Large intestine (tissue), 12 donors: Measurements from ENCODE around the gene OR8D1. TPM values are rescaled to one million over a fixed set of nuclear protein-coding genes. Genes with fewer than 3 reads are reported as not detected.

Source experiments
- DNase-seq, 2 donors: peaks; one replicate each; pipeline versions ENCODE4 v3.0.0 to v3.0.0-alpha.2; 2013
- H3K27ac ChIP-seq: one replicate; pipeline ENCODE4 v1.5.1; 2013; ENCODE audit warnings: low read length
- H3K27me3 ChIP-seq: 2 replicates; pipeline ENCODE4 v1.6.1; 2013; ENCODE audit warnings: low read length; ENCODE audit not compliant: control insufficient read depth, insufficient read depth
- H3K36me3 ChIP-seq: 2 replicates; pipeline ENCODE4 v1.6.1; 2013; ENCODE audit warnings: low read length; ENCODE audit not compliant: control insufficient read depth, insufficient read depth
- H3K4me1 ChIP-seq: one replicate; pipeline ENCODE4 v1.6.1; 2013; ENCODE audit warnings: low read length; ENCODE audit not compliant: control insufficient read depth, insufficient read depth
- H3K4me3 ChIP-seq: one replicate; pipeline ENCODE4 v1.5.1; 2013; ENCODE audit warnings: low read length
- H3K9me3 ChIP-seq: one replicate; pipeline ENCODE4 v1.6.1; 2013; ENCODE audit warnings: mild to moderate bottlenecking, low read depth, low read length, moderate library complexity; ENCODE audit not compliant: control insufficient read depth
- WGBS: methylation state at CpG from one replicate; pipeline ENCODE4 v1.1.5; 2013; ENCODE audit warnings: low lambda C conversion rate; ENCODE audit not compliant: insufficient coverage; 5-methylcytosine and 5-hydroxymethylcytosine counted together
- long read RNA-seq, 11 donors: transcript quantifications; one replicate each; lab custom pipeline, GENCODE V29; 2026
- polyA plus RNA-seq: library from polyadenylated mRNA; unstranded; fragments of 120-200 nt; gene quantifications from one replicate; pipeline ENCODE4 v1.2.1, GENCODE V29; 2013

OR8D1 gene
- polyA plus RNA-seq = under 0.01 TPM
- long read RNA-seq, donor 1 = 0 reads
- long read RNA-seq, donor 2 = 0 reads
- long read RNA-seq, donor 3 = 0 reads
- long read RNA-seq, donor 4 = 0 reads
- long read RNA-seq, donor 5 = 0 reads
- long read RNA-seq, donor 6 = 0 reads
- long read RNA-seq, donor 7 = 0 reads
- long read RNA-seq, donor 8 = 0 reads
- long read RNA-seq, donor 9 = 0 reads
- long read RNA-seq, donor 10 = 0 reads
- long read RNA-seq, donor 11 = 0 reads

GRCh38 chr11:124313849-124314248 is at the start of gene OR8D1:
Gene OR8D1 (minus strand): TSS chr11:124313949. CDS start chr11:124310766, 3,183 bp downstream.
- Histone ChIP-seq H3K4me3 (no peak within 1 kb of the TSS), H3K27ac (no peak within 1 kb of the TSS), H3K36me3 (no peaks in the 10 kb centered on the region), H3K4me1 (no peaks in the 10 kb centered on the region), H3K9me3 (no peaks in the 10 kb centered on the region), H3K27me3 (peaks cover 2% of the 10 kb centered on the region)
- DNase-seq = no peak
- WGBS = no CpG with 5 or more reads among the region's 2 CpGs

GRCh38 chr11:124359566-124359965 is 45.8 kb upstream of the OR8D1 start:
- WGBS = 60% methylated on average over 1 of the region's 2 CpGs
- no peak for DNase-seq
- Histone ChIP-seq H3K4me3 (no peak overlapping the region), H3K9me3 (no peaks in the 10 kb centered on the region), H3K27me3 (no peaks in the 10 kb centered on the region), H3K27ac (no peak overlapping the region), H3K4me1 (no peaks in the 10 kb centered on the region), H3K36me3 (no peaks in the 10 kb centered on the region)

GRCh38 chr11:124346311-124346955 is 32.7 kb upstream of the OR8D1 start:
- no peak overlapping the region for H3K27ac ChIP-seq
- no peaks in the 10 kb centered on the region for H3K9me3 ChIP-seq
- no peaks in the 10 kb centered on the region for H3K36me3 ChIP-seq
- no peak overlapping the region for H3K4me3 ChIP-seq
- DNase-seq = no peak
- no peaks in the 10 kb centered on the region for H3K27me3 ChIP-seq
- 63% methylated on average over 3 of the region's 3 CpGs for WGBS
- no peaks in the 10 kb centered on the region for H3K4me1 ChIP-seq

- H3K9me3 ChIP-seq = no peaks in the 10 kb centered on the region
- no peak for DNase-seq
- H3K4me1 ChIP-seq = no peaks in the 10 kb centered on the region
- WGBS = 78% methylated on average over 5 of the region's 5 CpGs
- H3K27ac ChIP-seq = no peak overlapping the region
- H3K4me3 ChIP-seq = no peak overlapping the region
- no peaks in the 10 kb centered on the region for H3K27me3 ChIP-seq
- no peaks in the 10 kb centered on the region for H3K36me3 ChIP-seq
Observed at GRCh38 chr11:124344346-124344745, 30.6 kb upstream of the OR8D1 start.

GRCh38 chr11:124340142-124340447 is 26.3 kb upstream of the OR8D1 start:
- Histone ChIP-seq H3K27me3 (no peaks in the 10 kb centered on the region), H3K27ac (no peak overlapping the region), H3K4me1 (no peaks in the 10 kb centered on the region), H3K36me3 (no peaks in the 10 kb centered on the region), H3K9me3 (no peaks in the 10 kb centered on the region), H3K4me3 (no peak overlapping the region)
- no CpG with 5 or more reads among the region's 2 CpGs for WGBS
- DNase-seq = no peak

- DNase-seq = no peak
- H3K4me1 ChIP-seq = no peaks in the 10 kb centered on the region
- no peaks in the 10 kb centered on the region for H3K27me3 ChIP-seq
- H3K9me3 ChIP-seq = no peaks in the 10 kb centered on the region
- no peak overlapping the region for H3K27ac ChIP-seq
- no peaks in the 10 kb centered on the region for H3K36me3 ChIP-seq
- 40% methylated on average over 2 of the region's 6 CpGs for WGBS
- no peak overlapping the region for H3K4me3 ChIP-seq
Observed at GRCh38 chr11:124339396-124340141, 25.8 kb upstream of the OR8D1 start.

- no peak for DNase-seq
- H3K9me3 ChIP-seq = no peaks in the 10 kb centered on the region
- no peaks in the 10 kb centered on the region for H3K36me3 ChIP-seq
- no peaks in the 10 kb centered on the region for H3K4me1 ChIP-seq
- WGBS = 89% methylated on average over 3 of the region's 3 CpGs
- H3K4me3 ChIP-seq = no peak overlapping the region
- no peaks in the 10 kb centered on the region for H3K27me3 ChIP-seq
- no peak overlapping the region for H3K27ac ChIP-seq
Observed at GRCh38 chr11:124331873-124332272, 18.1 kb upstream of the OR8D1 start.

- H3K27ac ChIP-seq = no peak overlapping the region
- WGBS = no CpG with 5 or more reads among the region's 2 CpGs
- no peaks in the 10 kb centered on the region for H3K27me3 ChIP-seq
- H3K36me3 ChIP-seq = no peaks in the 10 kb centered on the region
- H3K4me3 ChIP-seq = no peak overlapping the region
- no peak for DNase-seq
- no peaks in the 10 kb centered on the region for H3K9me3 ChIP-seq
- H3K4me1 ChIP-seq = no peaks in the 10 kb centered on the region
Observed at GRCh38 chr11:124329787-124330478, 16.2 kb upstream of the OR8D1 start.

GRCh38 chr11:124327775-124328174 is 14.0 kb upstream of the OR8D1 start:
- Histone ChIP-seq H3K4me1 (no peaks in the 10 kb centered on the region), H3K36me3 (no peaks in the 10 kb centered on the region), H3K27ac (no peak overlapping the region), H3K27me3 (no peaks in the 10 kb centered on the region), H3K9me3 (no peaks in the 10 kb centered on the region), H3K4me3 (no peak overlapping the region)
- DNase-seq = no peak
- WGBS = 100% methylated on average over 1 of the region's 1 CpG

GRCh38 chr11:124322356-124322755 is 8.6 kb upstream of the OR8D1 start:
- no peak for DNase-seq
- H3K27ac ChIP-seq = no peak overlapping the region
- H3K4me1 ChIP-seq = no peaks in the 10 kb centered on the region
- H3K36me3 ChIP-seq = no peaks in the 10 kb centered on the region
- H3K27me3 ChIP-seq = no peaks in the 10 kb centered on the region
- no peak overlapping the region for H3K4me3 ChIP-seq
- H3K9me3 ChIP-seq = no peaks in the 10 kb centered on the region
- WGBS = no CpG with 5 or more reads among the region's 1 CpG
